NT2/D1 (cell line): ENCODE measurements around the gene WNT10A.

ENCODE experiments used
- SUZ12 ChIP-seq: IDR thresholded peaks from 2 replicates; pipeline ENCODE4 v1.6.1; 2011; ENCODE audit not compliant: insufficient read length, insufficient read depth; ENCODE audit errors: extremely low read depth
- YY1 ChIP-seq: IDR thresholded peaks from 2 replicates; pipeline ENCODE4 v1.6.1; 2011; ENCODE audit not compliant: insufficient read length, insufficient read depth
- ZNF274 ChIP-seq: IDR thresholded peaks from 2 replicates; pipeline ENCODE4 v1.6.1; 2011; ENCODE audit warnings: mild to moderate bottlenecking, low read depth, low read length

DNA sequence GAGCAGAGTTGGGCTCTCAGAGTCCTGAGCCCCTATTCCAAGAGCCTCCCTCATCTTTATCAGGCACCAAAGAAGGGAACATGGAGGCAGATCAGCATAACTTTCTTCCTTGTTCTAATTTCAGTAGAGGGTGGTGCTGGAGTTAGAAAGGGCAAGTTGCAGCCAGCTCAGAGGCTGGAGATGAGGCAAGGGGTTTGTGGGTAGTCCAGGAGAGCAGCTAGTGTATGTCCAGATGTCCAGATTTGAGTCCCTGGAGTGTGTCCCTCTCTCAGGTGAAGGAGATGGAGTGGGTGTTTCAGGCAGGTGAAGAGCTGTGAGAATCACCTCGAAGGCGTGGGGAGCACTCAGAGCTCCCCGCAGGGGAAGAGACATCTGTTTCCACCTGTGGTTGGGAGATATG is 48.6 kb upstream of the WNT10A start:
- TF ChIP-seq YY1 (no peak), SUZ12 (no peak), ZNF274 (no peak)
